HEK293 (cell line): Measurements from ENCODE around the gene PRDM15.
A peak's percentile ranks its signal among the peaks of the same experiment; 100 is the strongest.

Source experiments
- CTCF ChIA-PET: fragments of 350-600 bp; formaldehyde crosslinking; extraction: SDS; loops from one replicate; lab custom pipeline; 2021; ENCODE audit warnings: antibody characterized with exemption; lab: Yijun Ruan, JAX
- POLR2A ChIA-PET: fragments of 300-600 bp; formaldehyde crosslinking; extraction: SDS; loops from one replicate; lab custom pipeline; 2020; ENCODE audit warnings: antibody characterized with exemption, inconsistent platforms; lab: Yijun Ruan, JAX
- H3K27ac ChIP-seq: fragments of 200-500 bp; sonication (Bioruptor generic); 2 replicates; pipeline ENCODE4 v1.5.1; 2014; ENCODE audit warnings: low read depth, low read length, control low read depth, inconsistent platforms; ENCODE audit errors: extremely low read depth
- H3K36me3 ChIP-seq, 2 experiments: fragments of 200-500 bp in 1 of 2; sonication (Bioruptor generic) in 1 of 2; 1 replicate in 1 of 2; 2 replicates in 1 of 2; pipeline ENCODE4 v1.5.1; 2014 to 2017; ENCODE audit warnings: inconsistent platforms in 2 of 2, low read length in 2 of 2; ENCODE audit not compliant: control insufficient read depth in 2 of 2, insufficient read depth in 1 of 2
- H3K4me1 ChIP-seq: fragments of 200-500 bp; sonication (Bioruptor generic); 2 replicates; pipeline ENCODE4 v1.5.1; 2014; ENCODE audit warnings: mild to moderate bottlenecking, low read length, inconsistent platforms; ENCODE audit not compliant: control insufficient read depth, insufficient read depth
- H3K4me3 ChIP-seq: 2 replicates; pipeline ENCODE4 v1.5.1; 2011; ENCODE audit warnings: low read depth, mild to moderate bottlenecking, control low read depth, low read length, moderate library complexity
- H3K9me3 ChIP-seq: fragments of 200-500 bp; sonication (Bioruptor generic); 2 replicates; pipeline ENCODE4 v1.5.1; 2014; ENCODE audit warnings: low read depth, low read length, inconsistent platforms; ENCODE audit not compliant: control insufficient read depth, insufficient read depth
- MYNN ChIP-seq: fragments of 450-650 bp; formaldehyde crosslinking; IDR thresholded peaks from 2 replicates; pipeline ENCODE4 v1.5.1; 2016; ENCODE audit warnings: missing biosample characterization, missing genetic modification characterization, borderline replicate concordance
- PRDM6 ChIP-seq: fragments of 450-650 bp; formaldehyde crosslinking; IDR thresholded peaks from 2 replicates; pipeline ENCODE4 v1.5.1; 2017; ENCODE audit warnings: missing biosample characterization, missing genetic modification characterization
- TCF7L2 ChIP-seq: IDR thresholded peaks from 2 replicates; pipeline ENCODE4 v1.6.1; 2011; ENCODE audit warnings: low read depth, mild to moderate bottlenecking, inconsistent platforms, low read length, moderate library complexity, borderline replicate concordance
- ZBTB48 ChIP-seq: fragments of 450-650 bp; formaldehyde crosslinking; IDR thresholded peaks from 2 replicates; pipeline ENCODE4 v1.5.1; 2016; ENCODE audit warnings: missing biosample characterization, missing genetic modification characterization
- ZBTB49 ChIP-seq: fragments of 450-650 bp; formaldehyde crosslinking; IDR thresholded peaks from 2 replicates; pipeline ENCODE4 v1.5.1; 2016; ENCODE audit warnings: missing biosample characterization, missing genetic modification characterization, low read depth
- ZBTB6 ChIP-seq: fragments of 450-650 bp; formaldehyde crosslinking; IDR thresholded peaks from 2 replicates; pipeline ENCODE4 v1.5.1; 2017; ENCODE audit warnings: missing biosample characterization, missing genetic modification characterization
- ZNF133 ChIP-seq: fragments of 450-650 bp; formaldehyde crosslinking; IDR thresholded peaks from 2 replicates; pipeline ENCODE4 v1.5.1; 2016; ENCODE audit warnings: missing biosample characterization, missing genetic modification characterization
- ZNF211 ChIP-seq: fragments of 450-650 bp; formaldehyde crosslinking; IDR thresholded peaks from 2 replicates; pipeline ENCODE4 v1.5.1; 2016; ENCODE audit warnings: low read depth, missing biosample characterization, missing genetic modification characterization
- ZNF341 ChIP-seq: fragments of 450-650 bp; formaldehyde crosslinking; IDR thresholded peaks from 2 replicates; pipeline ENCODE4; 2016; ENCODE audit warnings: low read depth, missing biosample characterization, missing genetic modification characterization
- ZNF629 ChIP-seq: fragments of 450-650 bp; formaldehyde crosslinking; IDR thresholded peaks from 2 replicates; pipeline ENCODE4 v1.5.1; 2017; ENCODE audit warnings: missing biosample characterization, missing genetic modification characterization
- ZNF791 ChIP-seq: fragments of 450-650 bp; formaldehyde crosslinking; IDR thresholded peaks from 2 replicates; pipeline ENCODE4 v1.5.1; 2016; ENCODE audit warnings: missing biosample characterization, missing genetic modification characterization
- TF ChIP-seq, protein P1 (sequence below): fragments of 450-650 bp; formaldehyde crosslinking; IDR thresholded peaks from 2 replicates; pipeline ENCODE4 v1.5.1; 2016; ENCODE audit warnings: missing biosample characterization, missing genetic modification characterization
- TF ChIP-seq, protein P2 (sequence below): fragments of 450-650 bp; formaldehyde crosslinking; IDR thresholded peaks from 2 replicates; pipeline ENCODE4 v1.5.1; 2016; ENCODE audit warnings: missing biosample characterization, missing genetic modification characterization

PRDM15 gene

DNA sequence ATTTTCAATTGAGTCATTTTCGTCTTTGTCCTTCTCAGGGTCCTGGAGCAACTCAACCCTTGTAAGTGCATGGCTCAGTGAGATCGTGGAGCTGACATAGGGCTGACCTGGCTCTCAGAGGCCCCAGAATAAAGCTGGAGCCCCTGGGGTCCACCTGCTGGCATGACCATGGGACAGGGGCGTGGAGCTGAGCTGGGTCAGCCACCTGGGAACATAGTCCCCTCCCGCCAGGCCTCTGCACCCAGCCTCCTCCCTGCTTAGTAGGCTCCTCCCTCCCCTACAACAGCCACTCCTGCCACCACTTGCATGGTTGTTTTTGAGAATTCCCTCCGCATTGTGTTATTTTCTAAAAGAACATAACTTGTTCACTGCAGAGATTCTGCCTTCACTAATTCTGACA is 109.2 kb downstream of the PRDM15 start:
- Histone ChIP-seq H3K9me3 (no peaks in the 10 kb centered on the region), H3K27ac (no peak overlapping the region), H3K4me1 (peaks cover 26% of the 10 kb centered on the region), H3K36me3 (no peaks in the 10 kb centered on the region), H3K4me3 (no peak overlapping the region)
- no peak for TF ChIP-seq ZBTB49 (tag by site-specific recombination)
- no peak for TF ChIP-seq ZNF791 (tag by site-specific recombination)
- TF ChIP-seq ZNF133 (tag by site-specific recombination): no peak
- peak; percentile 85 for TF ChIP-seq ZNF341
- peak; percentile 65; the same call in 1 of the 2 replicates for TF ChIP-seq ZBTB6 (tag by site-specific recombination)
- ChIA-PET CTCF (interaction anchor here (0.5 to 3.1 kb wide), 5 partner anchors 9 to 1626 kb away, joined by 3 to 25 read pairs (median 3); no protein-coding TSS in a partner anchor), POLR2A (interaction anchor here (1.0 kb wide), 1 partner anchor 13 kb away, joined by 3 read pairs; no protein-coding TSS in a partner anchor)

DNA sequence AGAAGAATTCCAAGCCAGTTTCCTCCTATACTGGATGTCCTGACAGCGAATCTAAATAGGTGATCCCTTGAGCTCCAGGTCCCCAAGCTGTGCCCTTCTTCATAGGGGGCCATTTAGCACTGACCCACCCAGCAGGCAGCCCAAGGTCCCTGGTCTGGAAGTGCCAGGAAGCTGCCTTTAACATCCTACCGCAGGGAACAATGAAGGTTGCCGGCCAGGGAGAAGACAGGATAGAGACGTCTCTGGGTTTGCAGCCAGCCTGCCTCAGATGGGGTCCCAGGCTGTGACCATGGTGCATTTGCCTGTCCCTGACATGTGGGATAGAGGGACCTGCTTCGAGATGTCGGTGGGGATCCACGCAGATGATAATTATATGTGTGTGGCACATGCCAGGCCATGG is 109.6 kb downstream of the PRDM15 start:
- Histone ChIP-seq H3K4me3 (no peak overlapping the region), H3K4me1 (peaks cover 26% of the 10 kb centered on the region), H3K36me3 (no peaks in the 10 kb centered on the region), H3K27ac (no peak overlapping the region), H3K9me3 (no peaks in the 10 kb centered on the region)
- TF ChIP-seq ZBTB48 (no peak), MYNN (tag by site-specific recombination) (no peak), ZNF629 (tag by site-specific recombination) (no peak), ZNF211 (tag by site-specific recombination) (no peak), PRDM6 (no peak), TCF7L2 (no peak)
- TF ChIP-seq, protein P1, sequence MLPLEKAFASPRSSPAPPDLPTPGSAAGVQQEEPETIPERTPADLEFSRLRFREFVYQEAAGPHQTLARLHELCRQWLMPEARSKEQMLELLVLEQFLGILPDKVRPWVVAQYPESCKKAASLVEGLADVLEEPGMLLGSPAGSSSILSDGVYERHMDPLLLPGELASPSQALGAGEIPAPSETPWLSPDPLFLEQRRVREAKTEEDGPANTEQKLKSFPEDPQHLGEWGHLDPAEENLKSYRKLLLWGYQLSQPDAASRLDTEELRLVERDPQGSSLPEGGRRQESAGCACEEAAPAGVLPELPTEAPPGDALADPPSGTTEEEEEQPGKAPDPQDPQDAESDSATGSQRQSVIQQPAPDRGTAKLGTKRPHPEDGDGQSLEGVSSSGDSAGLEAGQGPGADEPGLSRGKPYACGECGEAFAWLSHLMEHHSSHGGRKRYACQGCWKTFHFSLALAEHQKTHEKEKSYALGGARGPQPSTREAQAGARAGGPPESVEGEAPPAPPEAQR (tag by site-specific recombination): no peak
- TF ChIP-seq, protein P2, sequence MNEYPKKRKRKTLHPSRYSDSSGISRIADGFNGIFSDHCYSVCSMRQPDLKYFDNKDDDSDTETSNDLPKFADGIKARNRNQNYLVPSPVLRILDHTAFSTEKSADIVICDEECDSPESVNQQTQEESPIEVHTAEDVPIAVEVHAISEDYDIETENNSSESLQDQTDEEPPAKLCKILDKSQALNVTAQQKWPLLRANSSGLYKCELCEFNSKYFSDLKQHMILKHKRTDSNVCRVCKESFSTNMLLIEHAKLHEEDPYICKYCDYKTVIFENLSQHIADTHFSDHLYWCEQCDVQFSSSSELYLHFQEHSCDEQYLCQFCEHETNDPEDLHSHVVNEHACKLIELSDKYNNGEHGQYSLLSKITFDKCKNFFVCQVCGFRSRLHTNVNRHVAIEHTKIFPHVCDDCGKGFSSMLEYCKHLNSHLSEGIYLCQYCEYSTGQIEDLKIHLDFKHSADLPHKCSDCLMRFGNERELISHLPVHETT (tag by site-specific recombination): no peak
- ChIA-PET POLR2A (interaction anchor here (1.0 kb wide), 1 partner anchor 14 kb away, joined by 3 read pairs; no protein-coding TSS in a partner anchor), CTCF (interaction anchor here (2.6 to 3.1 kb wide), 2 partner anchors 9 to 157 kb away, joined by 6 to 25 read pairs; no protein-coding TSS in a partner anchor)
